PC-9 (cell line): Measurements from ENCODE around the gene MAST1.

Source experiments
- CTCF ChIP-seq: fragments of 200-600 bp; sonication (generic); conservative IDR thresholded peaks from 2 replicates; pipeline ENCODE4 v1.6.1; 2017; ENCODE audit warnings: mixed run types, antibody characterized with exemption, mild to moderate bottlenecking, moderate library complexity
- EZH2 ChIP-seq: fragments of 200-600 bp; sonication (generic); IDR thresholded peaks from 2 replicates; pipeline ENCODE4 v1.8.0; 2017; ENCODE audit warnings: antibody characterized with exemption, low read depth

GRCh38 chr19:12868540-12869112 is 30.3 kb downstream of the MAST1 start:
- TF ChIP-seq CTCF (no peak), EZH2 (no peak)
